H1 (cell line): ENCODE data around the gene VPS54. TPM values are rescaled to one million over a fixed set of nuclear protein-coding genes. Genes with fewer than 3 reads are reported as not detected.

ENCODE experiments used
- EP300 ChIP-seq, 2 experiments: IDR thresholded peaks; 1 replicate in 1 of 2; 2 replicates in 1 of 2; pipeline ENCODE4 v1.6.1; 2011 to 2012; ENCODE audit warnings: low read depth in 2 of 2, low read length in 2 of 2, mild to moderate bottlenecking in 2 of 2, borderline replicate concordance in 1 of 2, inconsistent platforms in 1 of 2, moderate library complexity in 1 of 2
- POU5F1 ChIP-seq: IDR thresholded peaks from 2 replicates; pipeline ENCODE4 v1.6.1; 2011; ENCODE audit warnings: low read depth, mild to moderate bottlenecking, low read length, moderate library complexity
- SRF ChIP-seq: IDR thresholded peaks from 2 replicates; pipeline ENCODE4 v1.6.1; 2011; ENCODE audit warnings: mild to moderate bottlenecking, low read depth, low read length, moderate library complexity
- TBP ChIP-seq: IDR thresholded peaks from 2 replicates; pipeline ENCODE4 v1.6.1; 2011; ENCODE audit warnings: low read depth, low read length, improper control_type of control experiment
- polyA plus RNA-seq, 7 experiments: library from polyadenylated mRNA; depleted of rRNA in 3 of 7; stranded (reverse) in 5 of 7; unstranded in 2 of 7; fragments of >200 nt in 5 of 7; fragments of 200-250 nt in 2 of 7; gene quantifications; 1 replicate in 5 of 7; 2 replicates in 1 of 7; 4 replicates in 1 of 7; pipeline versions ENCODE4 v1.2.1 to v1.2.3, GENCODE V29; 2011 to 2013; ENCODE audit warnings: missing spikeins in 2 of 7, mixed read lengths in 2 of 7
- total RNA-seq: library from RNA; stranded (reverse); fragmentation: NEBNext Ultra II Directional; extraction: Animal tissue kit (Norgen Biotek cat#: 25700); gene quantifications from 2 replicates; pipeline ENCODE4 v1.2.1, GENCODE V29; 2021

Gene VPS54
- total and polyA plus RNA-seq, 2 of the 8 experiments (the other 6 are each of a cell fraction or from before 2014, with no cell fraction given): 3.6 to 13.2 TPM

DNA sequence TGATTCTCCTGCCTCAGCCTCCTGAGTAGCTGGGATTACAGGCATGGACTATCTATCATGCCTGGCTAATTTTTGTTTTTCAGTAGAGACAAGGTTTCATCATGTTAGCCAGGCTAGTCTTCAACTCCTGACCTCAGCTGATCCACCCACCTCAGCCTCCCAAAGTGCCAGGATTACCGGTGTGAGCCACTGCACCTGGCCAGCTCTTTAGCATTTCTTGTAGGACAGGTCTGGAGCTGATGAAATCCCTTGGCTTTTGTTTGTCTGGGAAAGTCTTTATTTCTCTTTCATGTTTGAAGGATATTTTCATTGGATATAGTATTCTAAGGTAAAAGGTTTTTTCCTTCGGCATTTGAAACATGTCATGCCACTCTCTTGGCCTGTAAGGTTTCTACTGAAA lies 20.2 kb downstream of the VPS54 start (continued):
- no peak for TF ChIP-seq TBP
- TF ChIP-seq POU5F1: no peak
- TF ChIP-seq SRF: no peak
- no peak for TF ChIP-seq EP300 (IDR thresholded peaks at IDR 0.05; ENCODE audit: borderline replicate concordance in 1 of 2, low read depth in 2 of 2, low read length in 2 of 2)
- TF ChIP-seq, all 59 proteins: peak for 0
